Esophagus squamous epithelium (tissue), 4 donors: ENCODE results near the gene MTA3.

Experiments used
- CTCF ChIP-seq, 6 experiments: fragments of 450-650 bp in 4 of 6; fragments of 200-600 bp in 2 of 6; sonication (generic) in 2 of 6; IDR thresholded peaks; one replicate each; pipeline ENCODE4 v1.5.1; 2016 to 2019; ENCODE audit warnings: antibody characterized with exemption in 6 of 6, mild to moderate bottlenecking in 4 of 6, moderate library complexity in 4 of 6
- POLR2A ChIP-seq, 4 donors: fragments of 450-650 bp; IDR thresholded peaks; one replicate each; pipeline ENCODE4 v1.6.1; 2017; ENCODE audit warnings: antibody characterized with exemption in 4 of 4, mild to moderate bottlenecking in 4 of 4, moderate library complexity in 3 of 4

GRCh38 chr2:42748840-42749239 is 180.4 kb downstream of the MTA3 start:
- no peak for TF ChIP-seq CTCF (IDR thresholded peaks at IDR 0.05)
- no peak for TF ChIP-seq POLR2A (IDR thresholded peaks at IDR 0.05)
